Right lobe of liver (tissue), 4 donors: Measurements from ENCODE around the gene C6orf141.

Experiments used
- CTCF ChIP-seq, 4 donors: fragments of 200-600 bp in 3 of 4; fragments of 450-650 bp in 1 of 4; IDR thresholded peaks; one replicate each; pipeline versions ENCODE4 v1.5.1 to v1.8.0; 2016 to 2022; ENCODE audit warnings: antibody characterized with exemption in 4 of 4, mild to moderate bottlenecking in 2 of 4
- POLR2A ChIP-seq: fragments of 450-650 bp; IDR thresholded peaks from one replicate; pipeline ENCODE4 v1.6.1; 2017; ENCODE audit warnings: antibody characterized with exemption, mild to moderate bottlenecking
- donor health status: DM: no; HTN: no; CAD: no.
- donor health status: DM: no; HTN: no; CAD: no.
- donor health status: DM: no; HTN: yes; CAD: no.

DNA sequence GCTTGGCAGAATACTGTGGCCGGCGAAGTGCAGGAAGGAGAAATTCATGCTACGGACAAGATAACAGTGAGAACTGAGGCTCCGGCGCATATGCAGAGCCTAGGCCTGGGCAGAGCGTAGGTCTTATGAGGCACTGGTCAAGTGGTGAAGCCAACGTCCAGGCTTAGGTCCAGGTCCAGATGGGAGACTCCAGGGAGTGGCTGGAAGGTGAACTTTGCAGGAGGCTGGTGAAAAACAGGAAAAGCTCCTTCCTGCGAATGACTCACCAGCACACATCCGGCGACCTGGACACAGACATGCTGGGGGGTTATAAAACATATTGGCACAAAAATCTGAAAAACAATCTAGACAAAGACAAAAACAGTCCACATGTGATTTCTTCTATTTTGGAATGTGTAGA lies 15.4 kb downstream of the C6orf141 start:
- TF ChIP-seq POLR2A (no peak), CTCF (IDR thresholded peaks at IDR 0.05) (no peak)
